Measurements from ENCODE around the gene MAU2. TPM values are rescaled to one million over a fixed set of nuclear protein-coding genes. Genes with fewer than 3 reads are reported as not detected.

MAU2 gene
- total and polyA plus RNA-seq, 4 donors, result 28.0 to 78.8 (median 47.1) TPM

DNA sequence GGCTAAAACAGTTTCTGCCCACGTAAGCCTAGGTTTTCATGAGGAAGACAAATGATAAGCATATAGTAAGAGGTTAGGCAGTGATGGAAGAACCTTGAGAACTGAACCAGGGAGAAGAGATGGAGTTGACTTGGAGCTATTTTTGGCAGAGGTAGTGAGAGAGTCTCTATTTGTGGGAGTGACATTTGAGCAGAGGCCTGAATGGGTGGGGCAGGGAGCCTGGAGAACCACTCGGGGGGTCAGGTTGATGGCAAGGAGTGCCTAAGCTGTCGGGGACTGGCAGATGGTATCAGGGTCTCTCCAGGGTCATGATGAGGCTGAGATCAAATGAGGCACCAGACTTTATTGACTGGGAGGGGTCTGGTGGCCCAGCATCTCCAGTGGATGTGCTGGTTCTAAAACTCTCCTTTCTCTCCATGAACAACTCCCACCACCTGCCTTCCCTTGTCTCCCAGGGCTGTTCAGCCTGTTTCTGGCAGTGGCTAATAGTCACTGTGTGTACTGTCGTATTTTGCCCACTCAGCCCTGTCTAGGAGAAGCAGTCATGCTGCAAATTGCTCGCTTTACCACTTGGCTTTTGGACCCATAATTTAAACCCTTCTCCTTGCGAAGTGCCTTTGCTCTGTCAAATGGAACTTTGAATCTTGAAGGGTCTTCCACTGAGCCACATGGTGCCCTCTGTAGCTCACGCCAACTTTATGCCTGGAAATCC is 3.6 kb downstream of the MAU2 start:
- DNase-seq (ENCODE audit: low read depth in 4 of 6, low spot score in 6 of 6), result no peak
- H3K27ac ChIP-seq (ENCODE audit: low read depth, low read length), result no peak overlapping the region
- 89% methylated on average over 6 of the region's 7 CpGs for WGBS (ENCODE audit: insufficient coverage)

DNA sequence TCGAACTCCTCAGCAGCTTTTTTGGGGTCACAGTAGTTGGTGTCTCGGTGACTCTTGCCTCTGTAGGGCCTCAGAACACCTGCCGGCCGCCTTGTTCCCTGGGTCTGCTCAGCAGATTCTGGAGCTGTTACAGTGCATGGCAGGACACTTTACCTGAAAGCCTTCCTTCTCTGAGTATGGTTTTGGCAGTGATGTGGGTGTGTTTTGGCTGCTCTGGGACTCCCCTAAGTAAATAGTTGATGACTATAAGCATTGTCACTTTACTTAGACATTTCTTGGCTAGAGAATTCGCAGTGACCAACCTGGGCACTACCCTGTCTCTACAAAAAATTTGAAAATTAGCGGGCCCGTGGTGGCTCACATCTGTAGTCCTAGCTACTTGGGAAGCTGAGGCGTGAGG is 7.0 kb downstream of the MAU2 start:
- Histone ChIP-seq H3K27me3 (ENCODE audit: control insufficient read depth, insufficient read depth, low read length) (no peaks in the 10 kb centered on the region), H3K36me3 (ENCODE audit: control insufficient read depth, insufficient read depth, low read length) (peaks cover 75% of the 10 kb centered on the region), H3K4me3 (ENCODE audit: low read depth, low read length) (no peak overlapping the region), H3K9me3 (ENCODE audit: control insufficient read depth, insufficient read depth, low read length) (no peaks in the 10 kb centered on the region), H3K4me1 (ENCODE audit: control insufficient read depth, insufficient read depth, low read length) (no peaks in the 10 kb centered on the region), H3K27ac (ENCODE audit: low read depth, low read length) (no peak overlapping the region)
- no peak for DNase-seq (ENCODE audit: low read depth in 4 of 6, low spot score in 6 of 6)
- WGBS (ENCODE audit: insufficient coverage), result 100% methylated on average over 7 of the region's 8 CpGs

More for the DNA sequence above, 3.6 kb downstream of the MAU2 start:
- Histone ChIP-seq H3K4me1 (ENCODE audit: control insufficient read depth, insufficient read depth, low read length) (peaks cover 21% of the 10 kb centered on the region), H3K27me3 (ENCODE audit: control insufficient read depth, insufficient read depth, low read length) (no peaks in the 10 kb centered on the region), H3K9me3 (ENCODE audit: control insufficient read depth, insufficient read depth, low read length) (no peaks in the 10 kb centered on the region), H3K4me3 (ENCODE audit: low read depth, low read length) (no peak overlapping the region), H3K36me3 (ENCODE audit: control insufficient read depth, insufficient read depth, low read length) (peaks cover 48% of the 10 kb centered on the region)

DNA sequence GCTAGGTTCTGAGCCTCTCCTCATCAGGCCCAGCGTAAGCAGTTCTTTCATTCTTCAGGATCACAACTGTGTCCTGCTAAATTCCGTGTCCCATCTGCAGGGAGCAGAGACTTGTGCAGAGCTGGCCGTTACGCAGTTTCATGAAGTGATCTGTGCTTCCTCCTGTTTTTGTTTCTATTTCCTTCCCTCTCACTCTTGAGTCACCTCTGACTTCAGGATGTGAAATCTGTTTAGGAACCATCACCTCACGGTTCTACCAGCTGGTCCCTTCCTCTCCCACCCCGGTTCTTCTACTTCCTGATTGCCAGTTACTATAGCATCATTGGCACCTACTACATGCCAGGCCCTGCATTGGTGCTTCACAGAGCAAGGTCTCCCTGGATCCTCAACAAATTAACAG is 8.5 kb downstream of the MAU2 start:
- Histone ChIP-seq H3K4me3 (ENCODE audit: low read depth, low read length) (no peak overlapping the region), H3K27me3 (ENCODE audit: control insufficient read depth, insufficient read depth, low read length) (no peaks in the 10 kb centered on the region), H3K27ac (ENCODE audit: low read depth, low read length) (no peak overlapping the region), H3K36me3 (ENCODE audit: control insufficient read depth, insufficient read depth, low read length) (peaks cover 76% of the 10 kb centered on the region), H3K4me1 (ENCODE audit: control insufficient read depth, insufficient read depth, low read length) (no peaks in the 10 kb centered on the region), H3K9me3 (ENCODE audit: control insufficient read depth, insufficient read depth, low read length) (no peaks in the 10 kb centered on the region)
- DNase-seq (ENCODE audit: low read depth in 4 of 6, low spot score in 6 of 6), result no peak
- WGBS (ENCODE audit: insufficient coverage), result 79% methylated on average over 6 of the region's 6 CpGs

DNA sequence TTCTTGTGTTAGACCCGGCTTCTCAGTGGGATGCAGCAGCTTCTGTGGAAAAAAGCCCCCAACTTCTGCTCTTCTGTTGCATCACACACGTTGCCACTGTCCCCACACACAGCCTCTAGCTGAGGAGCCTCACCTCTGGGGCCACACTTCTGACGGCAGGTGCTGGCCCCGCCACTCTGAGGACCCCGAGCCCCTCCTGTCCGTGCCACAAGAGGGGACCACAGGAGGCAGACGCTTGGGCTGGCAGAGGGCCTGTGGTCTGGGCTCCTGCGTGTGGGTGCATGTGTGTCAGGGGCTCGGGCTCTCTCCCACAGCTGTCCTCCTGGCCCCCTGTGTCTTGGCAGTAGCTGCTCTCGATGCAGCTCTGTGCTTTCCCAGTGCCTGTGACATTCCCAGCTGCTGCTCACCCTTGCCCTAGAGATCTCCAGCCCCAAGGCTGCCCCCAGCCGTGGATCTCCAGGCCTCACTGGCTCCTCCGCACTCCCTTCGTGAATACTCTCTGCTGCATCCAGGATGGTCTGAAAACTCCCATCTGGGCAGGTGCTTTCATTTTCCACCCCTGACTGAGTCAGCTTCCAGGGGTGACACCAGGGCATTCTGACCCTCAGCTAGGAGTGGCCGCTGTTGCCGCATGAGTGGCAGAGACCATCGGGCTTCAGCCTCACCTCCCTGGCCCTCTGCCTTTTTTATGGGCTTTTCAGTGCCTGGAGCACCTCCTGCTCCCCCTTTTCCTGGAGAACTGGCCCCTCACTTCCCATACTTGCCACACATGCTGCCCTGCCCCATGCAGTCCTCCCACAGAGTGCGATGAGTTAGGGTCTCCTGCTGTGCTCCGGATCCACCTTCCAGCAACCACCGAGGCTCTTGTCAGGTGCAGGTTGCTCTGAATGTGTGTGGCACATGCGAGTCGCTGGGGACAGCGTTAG is 13.7 kb downstream of the MAU2 start:
- Histone ChIP-seq H3K27ac (ENCODE audit: low read depth, low read length) (no peak overlapping the region), H3K9me3 (ENCODE audit: control insufficient read depth, insufficient read depth, low read length) (no peaks in the 10 kb centered on the region), H3K36me3 (ENCODE audit: control insufficient read depth, insufficient read depth, low read length) (peaks cover 93% of the 10 kb centered on the region), H3K4me3 (ENCODE audit: low read depth, low read length) (no peak overlapping the region), H3K27me3 (ENCODE audit: control insufficient read depth, insufficient read depth, low read length) (no peaks in the 10 kb centered on the region), H3K4me1 (ENCODE audit: control insufficient read depth, insufficient read depth, low read length) (no peaks in the 10 kb centered on the region)
- WGBS (ENCODE audit: insufficient coverage), result 88% methylated on average over 22 of the region's 22 CpGs
- DNase-seq (ENCODE audit: low read depth in 4 of 6, low spot score in 6 of 6), result no peak

DNA sequence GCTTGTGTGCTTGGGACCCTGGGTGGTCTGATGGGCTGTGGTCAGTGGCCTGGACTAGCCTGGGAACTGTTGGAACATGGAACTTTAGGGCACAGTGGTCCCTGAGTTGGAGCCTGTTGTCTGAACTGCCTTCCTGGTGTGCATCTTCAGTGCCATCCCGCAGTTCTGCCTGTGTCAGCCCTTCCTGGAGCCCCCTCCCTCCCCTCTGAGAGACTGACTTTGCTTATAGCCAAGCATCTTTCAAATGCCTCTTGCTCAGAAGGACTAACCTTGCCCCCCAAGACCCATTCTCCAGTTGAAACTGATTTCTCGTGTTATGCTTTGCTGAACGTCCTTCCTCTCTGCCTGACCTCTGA is 14.3 kb downstream of the MAU2 start:
- Histone ChIP-seq H3K4me1 (ENCODE audit: control insufficient read depth, insufficient read depth, low read length) (no peaks in the 10 kb centered on the region), H3K36me3 (ENCODE audit: control insufficient read depth, insufficient read depth, low read length) (peaks cover 91% of the 10 kb centered on the region), H3K4me3 (ENCODE audit: low read depth, low read length) (no peak overlapping the region), H3K27ac (ENCODE audit: low read depth, low read length) (no peak overlapping the region), H3K27me3 (ENCODE audit: control insufficient read depth, insufficient read depth, low read length) (no peaks in the 10 kb centered on the region), H3K9me3 (ENCODE audit: control insufficient read depth, insufficient read depth, low read length) (no peaks in the 10 kb centered on the region)
- WGBS (ENCODE audit: insufficient coverage), result 84% methylated on average over 3 of the region's 3 CpGs
- DNase-seq (ENCODE audit: low read depth in 4 of 6, low spot score in 6 of 6), result no peak

DNA sequence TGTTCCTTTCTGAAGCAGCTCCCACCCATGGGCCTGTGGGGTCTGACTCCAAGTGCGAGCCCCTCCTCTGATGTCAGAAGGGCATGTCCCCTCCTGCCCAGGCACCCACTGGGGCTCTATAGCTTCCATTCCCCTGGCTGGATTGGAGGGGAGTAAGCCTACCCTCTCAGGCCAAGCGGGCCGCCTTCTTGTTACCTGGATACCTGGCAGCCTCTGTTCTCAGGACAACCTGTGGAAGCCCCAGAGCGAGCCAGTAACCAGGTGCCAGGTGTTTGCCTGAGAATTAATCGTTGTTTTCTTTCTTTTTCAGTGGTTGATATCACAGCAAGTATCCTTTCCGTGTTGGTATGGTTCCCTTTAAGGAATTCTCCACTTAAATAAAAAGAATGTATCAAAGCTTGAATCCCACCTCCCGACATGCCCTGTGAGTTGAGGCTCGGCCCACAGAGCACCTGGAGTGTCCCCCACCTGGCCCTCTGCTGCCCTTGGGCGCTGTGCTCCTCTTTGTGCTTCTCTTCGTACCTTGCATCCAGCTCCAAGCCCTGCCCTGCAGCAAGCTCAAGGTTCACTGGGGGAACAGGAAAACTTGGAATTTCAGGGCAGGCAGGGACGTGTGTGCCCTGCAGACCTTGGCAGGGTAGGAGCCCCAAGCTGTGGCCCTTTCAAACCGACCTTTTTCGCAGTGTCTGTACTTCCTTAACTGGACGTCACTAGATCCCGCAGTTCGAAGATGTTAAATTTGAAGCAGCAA is 15.0 kb downstream of the MAU2 start:
- Histone ChIP-seq H3K27ac (ENCODE audit: low read depth, low read length) (no peak overlapping the region), H3K4me3 (ENCODE audit: low read depth, low read length) (no peak overlapping the region), H3K36me3 (ENCODE audit: control insufficient read depth, insufficient read depth, low read length) (peaks cover 90% of the 10 kb centered on the region), H3K27me3 (ENCODE audit: control insufficient read depth, insufficient read depth, low read length) (no peaks in the 10 kb centered on the region), H3K4me1 (ENCODE audit: control insufficient read depth, insufficient read depth, low read length) (no peaks in the 10 kb centered on the region), H3K9me3 (ENCODE audit: control insufficient read depth, insufficient read depth, low read length) (no peaks in the 10 kb centered on the region)
- WGBS (ENCODE audit: insufficient coverage), result 97% methylated on average over 14 of the region's 16 CpGs
- no peak for DNase-seq (ENCODE audit: low read depth in 4 of 6, low spot score in 6 of 6)

DNA sequence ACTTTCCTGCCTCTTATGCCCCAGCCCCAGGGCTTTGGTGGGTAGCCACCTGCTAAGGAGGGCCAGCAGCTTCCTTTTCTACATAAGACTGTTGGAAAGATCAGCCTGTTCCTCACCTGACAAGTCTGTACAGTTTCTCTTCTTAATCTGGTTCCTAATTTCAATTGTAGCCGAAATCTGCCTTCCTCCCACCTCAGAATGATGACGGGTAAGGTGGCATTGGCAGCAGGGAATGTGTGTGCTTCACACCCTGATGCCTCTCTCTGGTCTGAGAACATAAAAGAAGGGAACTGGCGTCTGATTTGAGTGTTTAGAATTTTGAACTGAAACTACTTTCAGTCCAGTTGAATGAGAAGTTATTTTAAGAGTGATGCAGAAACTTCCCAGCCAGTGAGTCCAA is 16.0 kb downstream of the MAU2 start:
- DNase-seq (ENCODE audit: low read depth in 4 of 6, low spot score in 6 of 6), result no peak
- Histone ChIP-seq H3K27me3 (ENCODE audit: control insufficient read depth, insufficient read depth, low read length) (no peaks in the 10 kb centered on the region), H3K4me3 (ENCODE audit: low read depth, low read length) (no peak overlapping the region), H3K4me1 (ENCODE audit: control insufficient read depth, insufficient read depth, low read length) (no peaks in the 10 kb centered on the region), H3K36me3 (ENCODE audit: control insufficient read depth, insufficient read depth, low read length) (peaks cover 91% of the 10 kb centered on the region), H3K27ac (ENCODE audit: low read depth, low read length) (no peak overlapping the region), H3K9me3 (ENCODE audit: control insufficient read depth, insufficient read depth, low read length) (no peaks in the 10 kb centered on the region)
- 80% methylated on average over 1 of the region's 3 CpGs for WGBS (ENCODE audit: insufficient coverage)

DNA sequence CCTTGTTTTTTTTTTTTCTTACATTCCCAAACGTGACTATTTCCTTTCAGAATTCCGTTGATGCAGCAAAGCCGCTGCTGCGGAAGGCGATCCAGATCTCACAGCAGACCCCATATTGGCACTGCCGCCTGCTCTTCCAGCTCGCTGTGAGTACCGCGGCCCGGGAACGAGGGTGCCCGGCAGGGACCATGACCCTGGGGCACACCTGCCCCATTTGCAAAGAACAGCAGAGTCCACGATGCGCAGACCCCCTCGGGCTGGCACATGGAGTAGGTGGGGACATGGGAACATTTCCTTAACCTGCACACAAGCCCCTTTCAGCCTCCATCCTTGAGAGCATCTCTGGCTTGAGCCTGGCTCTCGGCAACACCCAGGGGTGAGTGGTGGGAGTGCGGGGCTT is 16.5 kb downstream of the MAU2 start:
- H3K4me1 ChIP-seq (ENCODE audit: control insufficient read depth, insufficient read depth, low read length), result no peaks in the 10 kb centered on the region
- H3K27me3 ChIP-seq (ENCODE audit: control insufficient read depth, insufficient read depth, low read length), result no peaks in the 10 kb centered on the region
- WGBS (ENCODE audit: insufficient coverage), result 91% methylated on average over 11 of the region's 17 CpGs
- H3K4me3 ChIP-seq (ENCODE audit: low read depth, low read length), result no peak overlapping the region
- peaks cover 93% of the 10 kb centered on the region for H3K36me3 ChIP-seq (ENCODE audit: control insufficient read depth, insufficient read depth, low read length)
- no peak overlapping the region for H3K27ac ChIP-seq (ENCODE audit: low read depth, low read length)
- H3K9me3 ChIP-seq (ENCODE audit: control insufficient read depth, insufficient read depth, low read length), result no peaks in the 10 kb centered on the region
- DNase-seq (ENCODE audit: low read depth in 4 of 6, low spot score in 6 of 6), result no peak

DNA sequence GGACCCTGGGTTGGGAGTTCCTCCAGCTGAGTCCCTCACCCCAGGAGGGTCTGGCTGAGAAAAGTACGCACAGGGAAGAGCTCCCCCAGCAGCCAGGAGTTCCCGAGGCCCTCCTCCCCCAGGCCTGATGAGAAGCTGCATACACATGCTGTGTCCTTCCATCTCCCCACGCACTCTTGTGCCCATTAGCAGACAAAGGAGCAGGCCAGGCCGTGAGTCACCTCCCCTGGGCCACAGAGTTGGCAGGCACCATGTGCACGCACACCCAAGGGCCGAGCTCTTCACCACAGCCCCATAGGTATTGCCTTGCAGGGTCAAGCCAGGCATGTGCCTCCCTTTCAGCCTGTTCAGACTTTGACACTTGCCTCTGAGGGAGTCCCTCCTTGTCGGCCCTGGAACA is 17.5 kb downstream of the MAU2 start:
- 96% methylated on average over 7 of the region's 7 CpGs for WGBS (ENCODE audit: insufficient coverage)
- Histone ChIP-seq H3K4me3 (ENCODE audit: low read depth, low read length) (no peak overlapping the region), H3K27ac (ENCODE audit: low read depth, low read length) (no peak overlapping the region), H3K4me1 (ENCODE audit: control insufficient read depth, insufficient read depth, low read length) (no peaks in the 10 kb centered on the region), H3K27me3 (ENCODE audit: control insufficient read depth, insufficient read depth, low read length) (no peaks in the 10 kb centered on the region), H3K9me3 (ENCODE audit: control insufficient read depth, insufficient read depth, low read length) (no peaks in the 10 kb centered on the region), H3K36me3 (ENCODE audit: control insufficient read depth, insufficient read depth, low read length) (peaks cover 93% of the 10 kb centered on the region)
- no peak for DNase-seq (ENCODE audit: low read depth in 4 of 6, low spot score in 6 of 6)

Measured in spinal cord (tissue), 10 donors.